CD4-positive, alpha-beta memory T cell (primary cell): ENCODE measurements around the gene EXD2. TPM values are rescaled to one million over a fixed set of nuclear protein-coding genes. Genes with fewer than 3 reads are reported as not detected.

Source experiments
- CTCF ChIA-PET: fragments of 350-600 bp; sonication (Branson Sonifier 250); formaldehyde crosslinking; loops from one replicate; lab custom pipeline; 2021; ENCODE audit warnings: inconsistent platforms; ENCODE audit not compliant: partially characterized antibody; lab: Charles Lee
- POLR2A ChIA-PET: fragments of 350-600 bp; sonication (Branson Sonifier 250); formaldehyde crosslinking; loops from one replicate; lab custom pipeline; 2021; ENCODE audit not compliant: partially characterized antibody; lab: Charles Lee
- DNase-seq, 5 donors: peaks; one replicate each; pipeline versions ENCODE4 v3.0.0 to v3.0.0-alpha.2; 2020 to 2022; ENCODE audit warnings: mixed read lengths in 1 of 5
- H3K27ac ChIP-seq: one replicate; pipeline ENCODE4 v1.7.0; 2013; ENCODE audit warnings: low read depth, low read length
- H3K27me3 ChIP-seq: 2 replicates; pipeline ENCODE4 v1.7.0; 2013; ENCODE audit warnings: mild to moderate bottlenecking, low read length, moderate library complexity; ENCODE audit not compliant: insufficient read depth
- H3K36me3 ChIP-seq: 2 replicates; pipeline ENCODE4 v1.7.0; 2013; ENCODE audit warnings: mild to moderate bottlenecking, low read length, moderate library complexity; ENCODE audit not compliant: insufficient read depth
- H3K4me1 ChIP-seq: 2 replicates; pipeline ENCODE4 v1.7.0; 2013; ENCODE audit warnings: mild to moderate bottlenecking, low read length, moderate library complexity; ENCODE audit not compliant: insufficient read depth
- H3K4me3 ChIP-seq, 2 donors: one replicate each; pipeline ENCODE4 v1.7.0; 2013; ENCODE audit warnings: low read length in 2 of 2, mild to moderate bottlenecking in 1 of 2
- H3K9me3 ChIP-seq, 2 donors: one replicate each; pipeline ENCODE4 v1.7.0; 2013; ENCODE audit warnings: low read length in 2 of 2, control low read depth in 1 of 2; ENCODE audit not compliant: control insufficient read depth in 1 of 2
- H3K27ac Mint-ChIP-seq, 7 donors: one replicate each; pipeline ENCODE4 v1.8.0; 2020 to 2021; ENCODE audit warnings: mixed read lengths in 7 of 7, mild to moderate bottlenecking in 6 of 7, inconsistent platforms in 3 of 7, moderate library complexity in 3 of 7
- H3K27me3 Mint-ChIP-seq, 2 donors: one replicate each; pipeline ENCODE4 v1.8.0; 2020 to 2021; ENCODE audit warnings: mixed read lengths in 2 of 2
- H3K36me3 Mint-ChIP-seq, 2 donors: one replicate each; pipeline ENCODE4 v1.8.0; 2020 to 2021; ENCODE audit warnings: mixed read lengths in 2 of 2, inconsistent platforms in 1 of 2, mild to moderate bottlenecking in 1 of 2
- H3K4me1 Mint-ChIP-seq, 4 donors: one replicate each; pipeline ENCODE4 v1.8.0; 2020 to 2021; ENCODE audit warnings: mixed read lengths in 4 of 4, mild to moderate bottlenecking in 1 of 4
- H3K4me3 Mint-ChIP-seq, 8 donors: one replicate each; pipeline ENCODE4 v1.8.0; 2020 to 2021; ENCODE audit warnings: mixed read lengths in 8 of 8, mild to moderate bottlenecking in 7 of 8, moderate library complexity in 6 of 8, inconsistent platforms in 3 of 8
- H3K9me3 Mint-ChIP-seq, 8 donors: one replicate each; pipeline ENCODE4 v1.8.0; 2020 to 2021; ENCODE audit warnings: mixed read lengths in 8 of 8, mild to moderate bottlenecking in 5 of 8, inconsistent platforms in 3 of 8, moderate library complexity in 1 of 8
- intact Hi-C: fragments of 100-400 bp; cut with micrococcal nuclease; formaldehyde crosslinking; loops from one replicate; pipeline ENCODE4 v1.15.1; 2023
- polyA plus RNA-seq, 2 donors: library from polyadenylated mRNA; unstranded; fragments of 300-500 nt; fragmentation: Illumina TruSeq; gene quantifications; one replicate each; pipeline ENCODE4 v1.2.3, GENCODE V29; 2021
- total RNA-seq, 2 experiments: library from RNA; stranded (reverse); gene quantifications; one replicate each; pipeline ENCODE4 v1.2.3, GENCODE V29; 2021

Gene EXD2
- total and polyA plus RNA-seq, 4 experiments from 2014 or later: 4.6 to 15.7 (median 11.6) TPM

DNA sequence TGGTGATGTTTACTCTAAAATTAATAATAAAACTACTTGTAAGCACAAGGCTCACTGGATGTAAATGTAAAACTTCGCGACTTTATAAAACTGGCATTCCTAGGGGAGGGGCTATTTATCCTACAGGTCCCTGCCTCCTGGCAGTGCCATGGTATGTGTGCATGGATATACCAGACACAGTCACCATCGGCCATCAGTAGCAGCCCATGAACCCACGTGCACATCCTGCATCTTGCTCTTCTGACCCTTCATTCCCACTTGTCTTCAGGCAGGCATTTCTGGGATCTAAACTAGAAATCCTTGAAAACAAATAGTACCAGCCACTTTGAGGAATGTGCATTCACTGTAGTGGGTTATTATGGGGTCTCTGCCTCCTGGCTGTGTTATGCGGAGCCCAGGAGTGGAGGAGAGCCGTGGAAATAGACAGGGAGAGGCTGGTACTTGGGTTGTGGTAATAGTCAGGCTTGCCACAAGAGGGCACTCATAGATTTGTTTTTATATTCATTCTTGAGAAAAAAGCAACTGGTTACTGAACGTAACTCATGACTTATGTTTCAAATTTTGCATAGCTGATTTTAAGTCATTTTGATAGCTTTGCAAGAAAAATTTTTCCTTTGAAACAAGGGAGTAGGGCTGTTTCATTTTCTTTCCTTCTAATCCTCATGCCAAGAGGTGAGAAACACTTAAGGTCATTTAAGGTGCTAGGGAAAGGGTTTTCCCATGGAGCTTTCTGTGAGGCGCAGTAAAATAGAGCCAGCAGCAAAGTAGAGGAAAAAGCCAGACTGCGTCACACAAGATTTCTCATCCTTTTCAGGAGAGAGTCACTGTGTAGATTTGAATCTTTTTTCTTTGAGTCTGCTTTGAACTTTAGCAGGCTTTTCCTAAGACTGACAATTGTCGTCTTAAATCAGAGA lies 51.3 kb downstream of the EXD2 start:
- Histone ChIP-seq H3K27ac (no peak overlapping the region), H3K4me3 (no peak overlapping the region), H3K4me1 (no peaks in the 10 kb centered on the region), H3K27me3 (no peaks in the 10 kb centered on the region), H3K36me3 (peaks cover 7% of the 10 kb centered on the region), H3K9me3 (no peaks in the 10 kb centered on the region)
- CTCF ChIA-PET: interaction anchor here (0.6 to 5.2 kb wide), 36 partner anchors 9 to 342 kb away, joined by 3 to 75 read pairs (median 3); partner anchors contain the start of gene CCDC177
- peaks cover 25 to 34% of the 10 kb centered on the region in 2 donors for H3K36me3 Mint-ChIP-seq
- H3K27ac Mint-ChIP-seq: no peak overlapping the region
- H3K27me3 Mint-ChIP-seq: no peaks in the 10 kb centered on the region
- POLR2A ChIA-PET: no interaction called here
- H3K4me3 Mint-ChIP-seq: no peak overlapping the region
- peaks cover 1 to 6% (median 5%) of the 10 kb centered on the region in 4 donors for H3K4me1 Mint-ChIP-seq
- no peaks in the 10 kb centered on the region for H3K9me3 Mint-ChIP-seq
- intact Hi-C loops: loop anchor here (1.0 to 5.0 kb wide), 3 partner anchors 90 to 332 kb away; partner anchors contain the start of genes CCDC177 and DCAF5
- DNase-seq: peak; percentile 47 to 58 (median 55)

DNA sequence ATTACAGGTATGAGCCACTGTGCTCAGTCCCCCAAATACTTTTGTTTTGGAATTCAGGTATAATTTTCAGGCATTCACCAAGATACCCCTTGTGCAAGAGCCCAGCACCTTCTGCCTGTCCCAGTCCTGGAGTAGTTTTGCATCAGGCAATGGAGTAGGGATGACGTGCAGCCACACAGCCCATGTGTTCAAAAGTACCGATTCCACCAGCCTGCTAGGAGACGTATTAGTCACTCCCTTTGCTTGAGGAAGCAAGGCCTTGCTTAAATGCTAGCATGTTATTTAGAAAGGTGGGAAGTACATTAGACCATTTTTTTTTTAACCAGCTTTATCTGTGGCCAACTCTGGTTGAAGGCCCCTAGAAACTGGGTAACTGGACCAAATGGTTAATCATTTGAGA lies 53.6 kb downstream of the EXD2 start:
- peaks cover 1 to 6% (median 5%) of the 10 kb centered on the region in 4 donors for H3K4me1 Mint-ChIP-seq
- ChIA-PET POLR2A (no interaction called here), CTCF (interaction anchor here (1.0 to 2.9 kb wide), 4 partner anchors 100 to 330 kb away, joined by 3 to 8 read pairs (median 5); partner anchors contain the start of gene CCDC177)
- Histone ChIP-seq H3K4me3 (no peak overlapping the region), H3K9me3 (no peaks in the 10 kb centered on the region), H3K4me1 (no peaks in the 10 kb centered on the region), H3K36me3 (no peaks in the 10 kb centered on the region), H3K27me3 (no peaks in the 10 kb centered on the region), H3K27ac (no peak overlapping the region)
- H3K9me3 Mint-ChIP-seq: no peaks in the 10 kb centered on the region
- no peak overlapping the region for H3K4me3 Mint-ChIP-seq
- H3K27me3 Mint-ChIP-seq: no peaks in the 10 kb centered on the region
- no peak for DNase-seq
- intact Hi-C loops: loop anchor here (5.0 kb wide), 1 partner anchor 93 kb away; the partner anchor contains the start of gene DCAF5
- H3K36me3 Mint-ChIP-seq: peaks cover 13 to 19% of the 10 kb centered on the region in 2 donors
- H3K27ac Mint-ChIP-seq: no peak overlapping the region

DNA sequence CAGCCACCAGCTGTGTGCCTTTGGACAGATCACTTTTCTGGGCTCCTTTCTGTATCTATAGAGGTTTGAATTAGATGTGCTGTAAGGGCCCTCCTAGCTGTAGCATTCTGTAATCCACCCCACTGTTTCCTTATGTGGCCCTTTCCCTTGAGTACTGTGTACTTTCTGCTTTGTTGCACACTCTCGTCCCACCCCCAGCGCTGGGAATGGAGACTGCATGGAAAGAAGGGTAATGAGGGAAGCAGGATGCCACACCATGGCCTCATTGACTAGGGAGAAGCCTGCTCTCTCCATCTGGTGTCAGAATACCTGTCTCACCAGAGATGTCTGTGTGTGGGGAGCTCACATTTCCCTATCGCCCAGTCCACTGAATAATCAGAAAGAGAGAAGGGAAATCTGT lies 55.0 kb downstream of the EXD2 start:
- Mint-ChIP-seq H3K9me3 (no peaks in the 10 kb centered on the region), H3K4me3 (no peak overlapping the region), H3K4me1 (peaks cover 1 to 6% (median 5%) of the 10 kb centered on the region in 4 donors), H3K27me3 (peaks cover 0 to 2% of the 10 kb centered on the region in 2 donors), H3K27ac (peak overlapping the region in 1 of 7 donors; percentile 24), H3K36me3 (peaks cover 10 to 11% of the 10 kb centered on the region in 2 donors)
- H3K27ac ChIP-seq: no peak overlapping the region
- no peaks in the 10 kb centered on the region for H3K4me1 ChIP-seq
- no peak overlapping the region for H3K4me3 ChIP-seq
- ChIA-PET POLR2A (no interaction called here), CTCF (interaction anchor here (1.1 to 2.9 kb wide), 3 partner anchors 117 to 328 kb away, joined by 3 to 8 read pairs (median 6); no protein-coding TSS in a partner anchor)
- H3K9me3 ChIP-seq: no peaks in the 10 kb centered on the region
- DNase-seq: no peak
- no peaks in the 10 kb centered on the region for H3K27me3 ChIP-seq
- intact Hi-C loops: no loop called here
- no peaks in the 10 kb centered on the region for H3K36me3 ChIP-seq

DNA sequence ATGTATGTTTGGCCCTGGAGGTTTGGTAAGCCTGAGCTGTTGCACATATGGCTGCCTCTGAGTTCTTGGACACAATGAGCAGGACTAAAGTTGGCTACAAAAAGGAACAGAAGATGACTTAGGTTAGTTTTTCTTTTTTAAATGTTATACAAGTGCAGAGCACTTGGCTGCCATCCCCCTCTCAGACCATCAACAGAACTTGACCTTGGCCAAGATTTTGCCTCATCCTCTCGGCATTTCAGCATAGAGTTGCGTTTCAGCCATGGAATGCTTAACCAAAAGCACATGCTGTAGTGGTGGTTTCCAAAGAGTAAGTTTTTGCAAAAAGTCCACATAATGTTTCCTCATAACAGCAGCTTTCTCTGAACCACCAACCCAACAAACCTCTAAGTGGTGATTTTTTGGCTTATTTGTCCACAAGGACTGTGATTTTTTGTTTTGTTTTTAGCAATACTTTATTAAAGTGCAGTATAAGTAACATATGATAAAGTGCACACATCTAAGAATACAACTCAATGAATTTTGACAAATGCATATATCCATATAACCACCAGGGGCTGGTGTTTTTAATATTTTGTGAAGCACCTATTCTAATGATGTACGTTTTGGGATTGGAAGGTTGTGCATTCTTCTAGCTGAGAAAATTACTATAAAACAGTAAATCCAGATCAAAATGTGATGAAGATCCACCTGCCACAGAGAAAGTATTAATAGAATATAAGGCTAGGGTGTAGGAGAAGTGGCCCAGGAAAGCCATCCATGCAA lies 56.6 kb downstream of the EXD2 start:
- Histone ChIP-seq H3K27me3 (no peaks in the 10 kb centered on the region), H3K9me3 (no peaks in the 10 kb centered on the region), H3K36me3 (no peaks in the 10 kb centered on the region), H3K4me1 (no peaks in the 10 kb centered on the region), H3K4me3 (no peak overlapping the region), H3K27ac (no peak overlapping the region)
- intact Hi-C loops: no loop called here
- H3K4me1 Mint-ChIP-seq: peaks cover 0 to under 1% (median under 1%) of the 10 kb centered on the region in 4 donors
- H3K36me3 Mint-ChIP-seq: peaks cover 0 to 4% of the 10 kb centered on the region in 2 donors
- no peak for DNase-seq
- H3K27ac Mint-ChIP-seq: no peak overlapping the region
- no peak overlapping the region for H3K4me3 Mint-ChIP-seq
- H3K27me3 Mint-ChIP-seq: peaks cover 0 to 2% of the 10 kb centered on the region in 2 donors
- CTCF ChIA-PET: interaction anchor here (0.6 to 0.9 kb wide), 2 partner anchors 212 to 229 kb away, joined by 3 to 4 read pairs; no protein-coding TSS in a partner anchor
- no peaks in the 10 kb centered on the region for H3K9me3 Mint-ChIP-seq
- POLR2A ChIA-PET: no interaction called here

DNA sequence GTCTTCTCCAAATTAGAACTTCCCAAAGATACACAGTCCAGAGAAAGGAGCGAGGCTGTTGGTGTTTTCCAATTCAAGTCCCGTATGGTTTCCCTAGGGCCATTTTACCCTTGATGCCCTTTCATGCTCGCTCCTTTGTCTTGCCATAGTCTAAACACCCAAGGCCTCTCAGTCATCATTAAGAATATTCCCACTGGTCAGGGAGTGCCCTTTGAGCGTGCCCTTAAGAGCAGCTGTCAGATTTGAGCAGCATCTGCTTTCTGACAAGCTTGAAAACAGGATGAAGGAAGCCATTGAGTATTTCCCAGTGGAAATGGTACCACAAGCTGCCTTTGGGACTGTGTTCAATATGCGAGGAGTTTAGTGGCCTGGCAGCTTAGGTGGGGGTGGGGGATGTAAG lies 58.3 kb downstream of the EXD2 start:
- intact Hi-C loops: no loop called here
- no peak for DNase-seq
- Histone ChIP-seq H3K27me3 (peaks cover 4% of the 10 kb centered on the region), H3K4me3 (no peak overlapping the region), H3K9me3 (no peaks in the 10 kb centered on the region), H3K27ac (no peak overlapping the region), H3K4me1 (no peaks in the 10 kb centered on the region), H3K36me3 (no peaks in the 10 kb centered on the region)
- Mint-ChIP-seq H3K36me3 (no peaks in the 10 kb centered on the region), H3K4me1 (no peaks in the 10 kb centered on the region), H3K27ac (no peak overlapping the region), H3K4me3 (no peak overlapping the region), H3K9me3 (no peaks in the 10 kb centered on the region), H3K27me3 (peaks cover 6 to 8% of the 10 kb centered on the region in 2 donors)
- CTCF ChIA-PET: no interaction called here
- POLR2A ChIA-PET: no interaction called here

DNA sequence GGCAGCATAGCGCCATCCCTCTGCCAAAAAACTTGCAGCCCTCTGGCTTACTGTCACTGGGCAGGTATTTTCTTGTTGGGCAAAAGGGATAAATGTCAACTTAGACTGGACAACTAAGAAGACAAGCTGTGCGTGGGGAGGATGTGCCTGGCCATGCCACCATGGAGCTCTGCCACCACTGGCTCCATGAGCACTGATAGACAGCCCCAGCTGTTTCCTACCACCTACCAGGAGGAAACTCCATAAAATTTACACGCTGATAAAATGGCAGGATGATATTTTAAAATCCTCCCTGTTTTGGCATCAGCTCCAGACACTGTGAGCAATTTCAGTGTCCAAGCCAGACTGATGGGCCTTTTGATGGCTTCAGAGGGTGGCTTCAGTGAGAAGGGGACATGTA lies 61.6 kb downstream of the EXD2 start:
- no peak for DNase-seq
- Histone ChIP-seq H3K27me3 (peaks cover 5% of the 10 kb centered on the region), H3K4me1 (no peaks in the 10 kb centered on the region), H3K4me3 (no peak overlapping the region), H3K36me3 (no peaks in the 10 kb centered on the region), H3K9me3 (no peaks in the 10 kb centered on the region), H3K27ac (no peak overlapping the region)
- Mint-ChIP-seq H3K36me3 (no peaks in the 10 kb centered on the region), H3K9me3 (no peaks in the 10 kb centered on the region), H3K4me3 (no peak overlapping the region), H3K27me3 (peaks cover 10 to 23% of the 10 kb centered on the region in 2 donors), H3K4me1 (no peaks in the 10 kb centered on the region), H3K27ac (peak overlapping the region in 1 of 7 donors; percentile 13)
- ChIA-PET CTCF (interaction anchor here (0.9 to 1.1 kb wide), 2 partner anchors 10 to 11 kb away, joined by 3 to 4 read pairs; no protein-coding TSS in a partner anchor), POLR2A (no interaction called here)
- intact Hi-C loops: no loop called here
